Ascending aorta (tissue), 2 donors: ENCODE results near the gene WNT9A. TPM values are rescaled to one million over a fixed set of nuclear protein-coding genes. Genes with fewer than 3 reads are reported as not detected.
A peak's percentile ranks its signal among the peaks of the same experiment; 100 is the strongest.

ENCODE experiments used
- DNase-seq, 2 donors: peaks; one replicate each; pipeline ENCODE4 v3.0.0-alpha.2; 2019; ENCODE audit warnings: low spot score in 2 of 2
- H3K27ac ChIP-seq, 2 donors: fragments of 200-600 bp; sonication (generic); one replicate each; pipeline ENCODE4 v1.5.1; 2016 to 2017; ENCODE audit warnings: mild to moderate bottlenecking in 1 of 2
- H3K27me3 ChIP-seq: fragments of 200-600 bp; sonication (generic); one replicate; pipeline ENCODE4 v1.5.1; 2017
- H3K36me3 ChIP-seq, 2 donors: fragments of 200-600 bp; sonication (generic); one replicate each; pipeline ENCODE4 v1.5.1; 2016
- H3K4me1 ChIP-seq, 2 donors: fragments of 200-600 bp; sonication (generic); one replicate each; pipeline ENCODE4 v1.5.1; 2016 to 2017; ENCODE audit warnings: mild to moderate bottlenecking in 1 of 2
- H3K4me3 ChIP-seq, 2 donors: fragments of 200-600 bp; sonication (generic); one replicate each; pipeline ENCODE4 v1.5.1; 2016 to 2017; ENCODE audit warnings: mild to moderate bottlenecking in 1 of 2
- H3K9me3 ChIP-seq, 2 donors: fragments of 200-600 bp; sonication (generic); one replicate each; pipeline ENCODE4 v1.5.1; 2016
- CTCF ChIP-seq, 3 experiments: fragments of 200-600 bp in 2 of 3; fragments of 450-650 bp in 1 of 3; sonication (generic) in 2 of 3; IDR thresholded peaks; one replicate each; pipeline ENCODE4 v1.5.1; 2016 to 2019; ENCODE audit warnings: antibody characterized with exemption in 3 of 3, mild to moderate bottlenecking in 1 of 3, moderate library complexity in 1 of 3
- intact Hi-C: fragments of 100-400 bp; cut with DNase I; formaldehyde crosslinking; loops from one replicate; pipeline ENCODE4 v1.15.1; 2023
- total RNA-seq: library from RNA; depleted of rRNA; stranded (reverse); fragments of >200 nt; gene quantifications from one replicate; pipeline ENCODE4 v1.1.0, GENCODE V29; 2016

Gene WNT9A
- total RNA-seq, 1 donor from 2014 or later: 0.96 TPM

GRCh38 chr1:227888404-227889046, 59.2 kb downstream of the WNT9A start:
- DNase-seq: peak in 1 of 2 donors; percentile 57
- Histone ChIP-seq H3K9me3 (no peaks in the 10 kb centered on the region), H3K36me3 (no peaks in the 10 kb centered on the region), H3K4me3 (no peak overlapping the region), H3K4me1 (peaks cover 7 to 12% of the 10 kb centered on the region in 2 donors), H3K27ac (no peak overlapping the region), H3K27me3 (peaks cover 3% of the 10 kb centered on the region)
- intact Hi-C loops: no loop called here
- TF ChIP-seq CTCF (IDR thresholded peaks at IDR 0.05): no peak

GRCh38 chr1:227887697-227888403, 59.9 kb downstream of the WNT9A start:
- H3K27ac ChIP-seq: peak overlapping the region; percentile 57 to 67
- peak overlapping the region; percentile 39 to 60 for H3K4me3 ChIP-seq
- H3K4me1 ChIP-seq: peaks cover 7 to 12% of the 10 kb centered on the region in 2 donors
- peaks cover 3% of the 10 kb centered on the region for H3K27me3 ChIP-seq
- H3K9me3 ChIP-seq: no peaks in the 10 kb centered on the region
- peak in 1 of 2 donors; percentile 70 for DNase-seq
- intact Hi-C loops: no loop called here
- no peaks in the 10 kb centered on the region for H3K36me3 ChIP-seq
- no peak for TF ChIP-seq CTCF (IDR thresholded peaks at IDR 0.05)

- Histone ChIP-seq H3K4me3 (peak overlapping the region; percentile 39 to 60), H3K27me3 (peaks cover 3% of the 10 kb centered on the region), H3K4me1 (peaks cover 7 to 12% of the 10 kb centered on the region in 2 donors), H3K27ac (peak overlapping the region; percentile 57 to 67), H3K36me3 (no peaks in the 10 kb centered on the region), H3K9me3 (no peaks in the 10 kb centered on the region)
- peak in 1 of 2 donors; percentile 74 for DNase-seq
- intact Hi-C loops: no loop called here
- TF ChIP-seq CTCF (IDR thresholded peaks at IDR 0.05): no peak
These were observed 60.6 kb downstream of the WNT9A start for GRCh38 chr1:227886993-227887696.

- intact Hi-C loops: no loop called here
- Histone ChIP-seq H3K27me3 (peaks cover 3% of the 10 kb centered on the region), H3K4me3 (peak overlapping the region; percentile 39 to 60), H3K36me3 (no peaks in the 10 kb centered on the region), H3K27ac (no peak overlapping the region), H3K4me1 (peaks cover 7 to 12% of the 10 kb centered on the region in 2 donors), H3K9me3 (no peaks in the 10 kb centered on the region)
- peak in 1 of 2 donors; percentile 57 for DNase-seq
- TF ChIP-seq CTCF (IDR thresholded peaks at IDR 0.05): no peak
These were observed 61.2 kb downstream of the WNT9A start for GRCh38 chr1:227886503-227886961.

GRCh38 chr1:227885648-227886502, 61.9 kb downstream of the WNT9A start:
- peak in 1 of 2 donors; percentile 76 for DNase-seq
- no peaks in the 10 kb centered on the region for H3K9me3 ChIP-seq
- H3K4me3 ChIP-seq: no peak overlapping the region
- TF ChIP-seq CTCF (IDR thresholded peaks at IDR 0.05): no peak
- peaks cover 3% of the 10 kb centered on the region for H3K27me3 ChIP-seq
- H3K27ac ChIP-seq: no peak overlapping the region
- H3K36me3 ChIP-seq: no peaks in the 10 kb centered on the region
- intact Hi-C loops: no loop called here
- peaks cover 7 to 12% of the 10 kb centered on the region in 2 donors for H3K4me1 ChIP-seq
